ENCODE results near the gene AAR2. TPM values are rescaled to one million over a fixed set of nuclear protein-coding genes. Genes with fewer than 3 reads are reported as not detected.

Gene AAR2
- total and polyA plus RNA-seq, 4 donors, result 14.1 to 17.9 (median 17.4) TPM

DNA sequence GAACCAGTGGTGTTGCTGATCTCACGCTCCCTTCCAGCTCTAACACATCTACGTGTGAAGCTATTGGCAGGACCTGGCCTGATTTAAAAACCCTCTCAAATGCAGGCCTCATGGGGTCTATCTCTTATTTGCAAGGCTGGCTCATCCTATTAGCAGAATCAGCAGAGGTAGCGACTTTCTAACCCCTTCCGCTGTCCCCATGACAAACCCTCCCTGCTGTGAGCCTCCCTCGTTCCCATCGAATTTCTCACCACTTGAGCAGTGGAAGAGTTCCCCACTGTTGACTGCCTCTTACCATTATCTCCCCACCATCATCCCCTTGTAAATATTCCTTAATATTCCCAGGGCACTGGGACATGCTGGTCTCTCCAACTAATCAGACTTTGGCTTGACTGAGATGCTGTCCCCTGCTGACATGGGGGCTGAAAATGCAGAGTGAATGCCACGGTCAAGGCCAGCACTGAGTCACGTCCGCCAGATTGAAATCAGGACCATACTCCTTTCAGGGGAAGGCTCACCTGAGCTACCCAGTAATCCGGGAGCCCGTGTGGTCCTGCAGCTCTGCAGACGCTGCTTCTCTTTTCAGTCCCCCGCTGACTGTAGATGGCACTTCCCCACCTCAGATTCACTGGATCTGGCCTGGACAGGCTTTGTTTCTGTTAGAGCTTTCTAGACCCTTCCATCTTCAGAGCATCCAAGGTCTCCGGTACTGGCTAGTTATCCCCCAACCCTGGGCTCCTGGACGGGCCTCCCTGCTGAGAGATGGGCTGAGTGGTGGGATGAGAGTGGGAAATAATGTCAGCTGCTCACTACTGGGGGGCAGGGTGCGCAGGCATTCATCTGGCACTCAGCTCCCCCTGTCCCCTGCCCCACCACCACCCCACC is 23.1 kb downstream of the AAR2 start (continued):
- TF ChIP-seq EGR1 (IDR thresholded peaks at IDR 0.05; ENCODE audit: low read depth in 2 of 2) (no peak), ATF3 (IDR thresholded peaks at IDR 0.05) (no peak), FOXA2 (IDR thresholded peaks at IDR 0.05) (no peak), RXRA (IDR thresholded peaks at IDR 0.05) (no peak), ZBTB33 (IDR thresholded peaks at IDR 0.05) (no peak), HNF4A (conservative IDR thresholded peaks at IDR 0.05) (no peak)

- WGBS, result 79% methylated on average over 7 of the region's 7 CpGs
- Histone ChIP-seq H3K27me3 (ENCODE audit: control insufficient read depth in 4 of 4, insufficient read depth in 4 of 4, low read length in 3 of 4) (no peaks in the 10 kb centered on the region), H3K4me1 (ENCODE audit: control insufficient read depth in 4 of 4, insufficient read depth in 4 of 4, low read length in 3 of 4) (no peaks in the 10 kb centered on the region), H3K9me3 (ENCODE audit: control insufficient read depth in 4 of 4, low read length in 3 of 4) (no peaks in the 10 kb centered on the region), H3K27ac (ENCODE audit: low read depth in 1 of 2, low read length in 2 of 2) (no peak overlapping the region), H3K4me3 (ENCODE audit: low read depth in 1 of 3, low read length in 3 of 3) (no peak overlapping the region), H3K36me3 (ENCODE audit: control insufficient read depth in 4 of 4, insufficient read depth in 3 of 4, low read depth in 1 of 4, low read length in 3 of 4) (peaks cover 0 to 19% (median 11%) of the 10 kb centered on the region in 4 donors), H3K9ac (ENCODE audit: low read depth in 1 of 2, low read length in 2 of 2) (no peak overlapping the region)
- DNase-seq (ENCODE audit: low spot score), result no peak
- TF ChIP-seq GABPA (IDR thresholded peaks at IDR 0.05 in 1 of 2, conservative IDR thresholded peaks at IDR 0.05 in 1 of 2) (no peak), SP1 (IDR thresholded peaks at IDR 0.05) (no peak)
These were observed 24.0 kb downstream of the AAR2 start for GRCh38 chr20:36260316-36260715.

GRCh38 chr20:36261389-36262105 is 25.3 kb downstream of the AAR2 start:
- WGBS, result 90% methylated on average over 12 of the region's 12 CpGs
- Histone ChIP-seq H3K36me3 (ENCODE audit: control insufficient read depth in 4 of 4, insufficient read depth in 3 of 4, low read depth in 1 of 4, low read length in 3 of 4) (peaks cover 0 to 7% (median 3%) of the 10 kb centered on the region in 4 donors), H3K27ac (ENCODE audit: low read depth in 1 of 2, low read length in 2 of 2) (no peak overlapping the region), H3K27me3 (ENCODE audit: control insufficient read depth in 4 of 4, insufficient read depth in 4 of 4, low read length in 3 of 4) (no peaks in the 10 kb centered on the region), H3K4me3 (ENCODE audit: low read depth in 1 of 3, low read length in 3 of 3) (no peak overlapping the region), H3K4me1 (ENCODE audit: control insufficient read depth in 4 of 4, insufficient read depth in 4 of 4, low read length in 3 of 4) (no peaks in the 10 kb centered on the region), H3K9me3 (ENCODE audit: control insufficient read depth in 4 of 4, low read length in 3 of 4) (no peaks in the 10 kb centered on the region), H3K9ac (ENCODE audit: low read depth in 1 of 2, low read length in 2 of 2) (no peak overlapping the region)
- TF ChIP-seq REST (IDR thresholded peaks at IDR 0.05), result no peak
- no peak for DNase-seq (ENCODE audit: low spot score)
